GM04504 (cell line): ENCODE measurements around the gene MTRR.
A peak's percentile ranks its signal among the peaks of the same experiment; 100 is the strongest.

Source experiments
- DNase-seq: peaks from one replicate; pipeline ENCODE4 v3.0.0-alpha.2; 2012; ENCODE audit warnings: low read depth

Gene MTRR

GRCh38 chr5:7868773-7869473, at the start of gene MTRR, which contains the start of gene FASTKD3:
TSS of gene MTRR (plus strand) at chr5:7869148. CDS start at chr5:7870795, 1,647 bp downstream.
TSS of gene FASTKD3 (minus strand) at chr5:7869031. CDS start at chr5:7868083, 948 bp downstream.
- DNase-seq, result peak; percentile 76

GRCh38 chr5:7822449-7822848, 46.5 kb upstream of the MTRR start:
- DNase-seq, result no peak

GRCh38 chr5:7823594-7823993, 45.4 kb upstream of the MTRR start:
- DNase-seq, result no peak

DNA sequence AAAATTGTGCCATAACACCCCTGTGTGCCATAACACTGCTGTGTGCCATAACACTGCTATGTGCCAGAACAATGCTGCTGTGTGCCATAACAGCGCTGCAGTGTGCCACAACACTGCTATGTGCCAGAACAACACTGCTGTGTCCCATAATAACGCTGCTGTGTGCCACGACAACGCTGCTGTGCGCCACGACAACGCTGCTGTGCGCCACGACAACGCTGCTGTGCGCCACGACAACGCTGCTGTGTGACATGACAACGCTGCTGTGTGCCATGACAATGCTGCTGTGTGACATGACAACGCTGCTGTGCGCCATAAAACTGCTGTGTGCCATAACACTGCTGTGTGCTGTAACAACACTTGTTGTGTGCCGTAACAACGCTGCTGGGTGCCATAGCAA, 44.0 kb upstream of the MTRR start:
- DNase-seq, result no peak

- no peak for DNase-seq
Measured at GRCh38 chr5:7825630-7826029, 43.3 kb upstream of the MTRR start.

- no peak for DNase-seq
Measured at GRCh38 chr5:7827610-7828009, 41.3 kb upstream of the MTRR start.

DNA sequence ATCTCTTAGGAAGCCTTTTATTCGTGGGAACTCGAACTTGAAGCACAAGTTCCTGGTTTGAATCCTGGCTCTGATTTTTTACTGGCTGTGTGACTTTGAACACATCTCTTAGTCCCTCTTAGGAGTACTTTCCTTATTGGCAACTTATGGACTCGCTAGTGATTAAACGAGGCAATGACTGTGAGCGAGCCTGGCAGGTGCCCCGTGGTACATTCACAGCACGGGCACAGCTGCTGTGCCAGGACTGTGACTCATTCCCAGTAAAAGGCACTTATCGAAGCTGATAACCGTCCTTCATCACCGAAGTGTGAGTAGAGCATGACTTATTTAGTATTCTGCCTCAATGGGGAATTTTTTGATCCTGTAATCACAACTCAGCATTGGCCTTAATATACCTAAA, 40.7 kb upstream of the MTRR start:
- no peak for DNase-seq

- DNase-seq, result no peak
Measured at GRCh38 chr5:7834982-7835381, 34.0 kb upstream of the MTRR start.

GRCh38 chr5:7837403-7837802, 31.5 kb upstream of the MTRR start:
- no peak for DNase-seq

- DNase-seq, result no peak
Measured at GRCh38 chr5:7842531-7842930, 26.4 kb upstream of the MTRR start.

GRCh38 chr5:7844901-7845300, 24.0 kb upstream of the MTRR start:
- no peak for DNase-seq

DNA sequence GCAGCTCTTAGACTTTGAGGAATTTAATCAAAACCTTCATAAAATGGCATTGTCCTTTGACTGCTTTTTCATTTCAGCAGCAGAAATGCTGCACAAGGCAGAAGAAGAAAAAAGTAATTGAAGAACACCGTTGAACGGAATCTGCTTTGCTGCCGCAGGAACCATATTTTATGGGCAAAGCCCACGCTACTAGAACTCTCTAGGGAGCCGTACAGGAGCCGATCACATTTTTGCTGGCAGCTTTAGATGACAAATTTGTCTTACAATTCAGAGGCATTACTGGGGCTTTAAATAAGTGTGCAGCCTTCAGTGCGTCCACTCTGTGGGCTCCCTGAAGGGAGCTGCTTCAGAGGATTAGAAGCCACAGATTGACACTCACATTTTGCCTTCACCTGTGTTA, 23.4 kb upstream of the MTRR start:
- DNase-seq, result no peak

GRCh38 chr5:7846327-7846726, 22.6 kb upstream of the MTRR start:
- DNase-seq, result no peak

- DNase-seq, result no peak
Measured at GRCh38 chr5:7848296-7848695, 20.7 kb upstream of the MTRR start.

DNA sequence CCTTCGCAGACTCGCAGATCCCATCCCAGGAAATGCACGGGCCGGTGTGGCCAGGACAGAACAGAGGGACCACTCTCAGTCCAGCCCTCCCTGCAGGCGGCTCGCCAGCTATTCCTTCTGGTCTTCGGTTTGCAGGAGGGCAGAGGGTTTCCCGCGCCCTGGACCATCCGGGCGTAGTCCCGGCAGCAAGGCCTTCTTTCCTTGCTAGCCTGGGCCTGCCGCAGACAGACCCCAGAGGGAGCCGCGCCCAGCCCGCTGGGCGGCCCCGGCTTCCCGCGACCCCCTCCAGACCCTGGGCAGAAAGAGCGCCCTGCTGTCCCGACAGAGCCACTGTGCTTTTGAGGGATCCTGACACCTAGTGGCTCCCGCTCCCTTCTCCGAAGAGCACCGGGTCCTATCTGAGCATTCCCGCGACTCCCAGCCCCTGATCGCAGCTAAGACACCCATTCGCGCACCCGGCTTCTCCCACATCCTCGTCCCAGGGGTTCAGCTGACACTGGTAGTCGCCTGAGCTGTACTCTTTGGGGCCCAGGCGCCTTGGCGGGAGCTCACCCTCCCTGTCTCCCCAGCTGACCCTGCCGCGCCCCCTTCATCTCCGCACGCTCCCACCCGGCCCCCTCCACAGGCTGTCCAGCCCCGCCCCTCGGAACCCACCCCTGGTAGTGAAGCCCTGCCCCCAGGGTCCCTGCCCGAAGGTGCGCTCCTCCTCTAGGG, 19.1 kb upstream of the MTRR start:
- DNase-seq, result no peak

- no peak for DNase-seq
Measured at GRCh38 chr5:7850395-7851239, 18.3 kb upstream of the MTRR start, which contains the start of gene CFAP90. TSS of gene CFAP90 (minus strand) at chr5:7851133. CDS start at chr5:7851021, 112 bp downstream.

DNA sequence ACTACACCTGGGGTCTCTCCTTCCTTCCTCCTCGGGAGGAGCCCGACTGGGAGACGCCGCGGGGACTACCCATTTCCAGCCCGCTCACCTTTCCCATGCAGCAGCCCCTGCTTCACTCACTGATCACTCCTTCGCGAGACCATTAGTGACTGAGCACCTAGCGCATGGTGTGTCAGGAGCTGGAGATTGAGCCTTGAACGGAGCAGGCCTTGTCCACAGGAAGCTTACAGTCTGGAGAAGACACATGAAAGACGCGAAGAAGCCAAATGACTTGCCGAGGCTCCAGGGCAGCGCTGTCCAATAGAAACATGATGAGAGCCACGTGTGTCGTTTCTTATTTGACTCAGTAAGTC, 17.7 kb upstream of the MTRR start:
- DNase-seq, result no peak

DNA sequence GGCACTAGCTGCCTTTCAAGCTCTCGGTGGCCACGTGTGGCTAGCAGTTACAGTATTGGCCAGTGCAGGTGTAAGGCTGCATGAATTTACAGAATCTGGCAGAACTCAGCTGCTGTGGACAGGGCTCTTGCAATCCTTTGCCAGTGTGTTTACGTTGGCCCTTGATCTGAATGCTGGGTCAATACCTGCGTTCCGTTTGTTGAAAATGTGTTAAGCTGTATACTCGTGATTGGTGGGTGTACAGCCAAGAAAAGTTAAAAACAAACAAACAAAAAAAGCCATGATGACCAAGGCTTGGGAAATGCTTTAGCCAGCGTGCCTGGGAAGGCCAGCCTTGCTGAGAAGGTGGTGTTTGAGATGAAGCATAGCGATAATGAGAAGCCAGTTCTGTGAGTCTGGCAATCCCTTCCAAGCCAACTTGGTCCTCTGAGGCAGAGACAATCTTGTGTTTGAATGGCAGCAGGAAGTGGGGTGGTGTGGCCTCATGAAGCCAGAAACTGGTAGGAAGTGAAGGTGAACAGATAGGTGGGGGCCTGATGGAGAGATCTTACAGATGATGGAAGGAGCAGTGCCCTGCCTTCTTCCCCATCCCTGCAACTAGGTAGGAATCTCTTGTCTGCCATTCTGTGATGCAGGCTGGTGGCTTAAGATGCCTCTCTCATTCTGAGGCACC, 17.2 kb upstream of the MTRR start:
- DNase-seq, result no peak

- DNase-seq, result no peak
Measured at GRCh38 chr5:7852542-7852941, 16.4 kb upstream of the MTRR start.

DNA sequence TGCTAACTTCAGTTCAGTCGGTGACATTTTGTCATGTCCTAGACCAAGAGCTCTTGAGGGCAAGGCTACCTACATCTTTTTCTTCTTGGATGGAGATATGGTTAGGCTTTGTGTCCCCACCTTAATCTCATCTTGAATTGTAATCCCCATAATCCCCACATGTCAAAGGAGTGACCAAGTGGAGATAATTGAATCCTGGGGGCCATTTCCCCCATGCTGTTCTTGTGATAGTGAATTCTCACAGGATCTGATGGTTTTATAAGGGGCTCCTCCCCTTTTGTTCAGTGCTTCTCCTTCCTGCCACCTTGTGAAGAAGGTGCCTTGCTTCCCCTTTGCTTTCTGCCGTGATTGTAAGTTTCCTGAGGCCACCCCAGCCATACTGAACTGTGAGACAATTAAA, 16.0 kb upstream of the MTRR start:
- DNase-seq, result no peak

DNA sequence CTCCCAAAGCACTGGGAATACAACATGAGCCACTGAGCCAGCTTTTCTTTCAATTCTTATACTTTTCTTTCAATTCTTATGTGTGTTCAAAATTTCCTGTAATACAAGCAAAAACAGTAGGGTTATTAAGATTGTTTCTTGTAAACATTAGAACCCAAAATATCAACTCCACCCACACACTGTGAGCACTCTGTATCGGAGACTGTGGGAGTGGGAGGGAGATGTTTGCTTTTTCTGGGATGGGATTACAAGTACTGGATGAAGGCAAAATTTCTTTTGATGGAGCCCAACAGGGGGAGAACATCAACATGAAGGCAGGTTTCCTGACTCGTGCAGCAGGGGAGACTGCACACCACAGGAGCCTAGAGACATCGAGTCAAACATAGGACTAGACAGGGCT, 13.3 kb upstream of the MTRR start:
- no peak for DNase-seq

GRCh38 chr5:7856855-7857254, 12.1 kb upstream of the MTRR start:
- DNase-seq, result no peak
